ENCODE data around the gene SSR4. TPM values are rescaled to one million over a fixed set of nuclear protein-coding genes. Genes with fewer than 3 reads are reported as not detected.

Gene SSR4
- total RNA-seq, 1 experiment from 2014 or later = 179 TPM

DNA sequence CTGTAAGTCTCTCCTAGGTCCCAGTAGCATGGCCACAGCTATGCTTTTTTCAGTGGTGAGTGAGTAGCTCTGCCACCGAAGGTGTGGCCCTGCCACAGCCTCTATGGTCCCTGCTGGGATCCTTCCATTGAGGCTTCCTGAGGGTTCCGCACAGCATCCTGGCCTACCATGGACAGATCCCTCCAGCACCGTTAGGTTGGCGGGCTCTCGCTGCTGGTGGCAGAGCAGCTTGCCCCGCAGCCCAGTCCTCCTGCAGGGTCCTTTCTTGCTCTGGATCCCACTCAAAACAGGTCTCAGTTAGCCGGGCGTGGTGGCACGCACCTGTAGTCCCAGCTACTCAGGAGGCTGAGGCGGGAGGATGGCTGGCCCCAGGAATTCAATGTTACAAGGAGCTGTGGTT, 38.3 kb downstream of the SSR4 start:
- no peak overlapping the region for H3K56ac ChIP-seq (ENCODE audit: insufficient read length, low read depth, low read length)
- Mint-ChIP-seq H3K27me3 (ENCODE audit: low read depth) (peaks cover 6% of the 10 kb centered on the region), H3K27ac (no peak overlapping the region), H3K4me1 (peaks cover 6 to 16% of the 10 kb centered on the region in 2 experiments), H3K4me3 (no peak overlapping the region), H3K36me3 (ENCODE audit: insufficient read depth in 1 of 3, low read depth in 3 of 3) (peaks cover under 1 to 17% (median 11%) of the 10 kb centered on the region in 3 experiments; a peak in 5 of 7 replicates), H3K9me3 (peaks cover 57 to 70% of the 10 kb centered on the region in 2 experiments)
- H4K91ac ChIP-seq (ENCODE audit: insufficient read length, low read depth, low read length) = no peak overlapping the region
- H3K18ac ChIP-seq (ENCODE audit: insufficient read length, low read depth, low read length) = no peak overlapping the region
- no peaks in the 10 kb centered on the region for H3K4me1 ChIP-seq (ENCODE audit: insufficient read depth, low read length)
- no peaks in the 10 kb centered on the region for H4K20me1 ChIP-seq (ENCODE audit: control insufficient read depth, insufficient read depth, insufficient read length)
- no peak overlapping the region for H3K14ac ChIP-seq (ENCODE audit: insufficient read depth, low read length)
- no peak overlapping the region for H2AFZ ChIP-seq (ENCODE audit: low read length)
- H3K4me2 ChIP-seq (ENCODE audit: insufficient read depth, insufficient read length, low read length) = no peak overlapping the region
- H2BK20ac ChIP-seq (ENCODE audit: low read depth, low read length, poor library complexity, severe bottlenecking) = no peak overlapping the region
- no peak overlapping the region for H4K8ac ChIP-seq (replicated peaks; ENCODE audit: insufficient read length, low read depth, low read length)
- H3K23me2 ChIP-seq (ENCODE audit: insufficient read length, low read depth, low read length, poor library complexity, severe bottlenecking) = peaks cover 5% of the 10 kb centered on the region
- H3K23ac ChIP-seq (ENCODE audit: insufficient read length, low read depth, low read length) = no peak overlapping the region
- no peak overlapping the region for H4K5ac ChIP-seq (ENCODE audit: insufficient read length, low read depth, low read length)
- no peak overlapping the region for H3K27ac ChIP-seq (ENCODE audit: insufficient read length, low read depth, low read length)
- no peaks in the 10 kb centered on the region for H3K79me1 ChIP-seq (ENCODE audit: insufficient read depth, low read depth, low read length, poor library complexity, severe bottlenecking)
- H3T11ph ChIP-seq (ENCODE audit: low read length) = no peak overlapping the region
- TF ChIP-seq CTCF (conservative IDR thresholded peaks at IDR 0.05) = no peak
- H2BK5ac ChIP-seq (ENCODE audit: insufficient read length, low read length) = no peak overlapping the region
- H3K4ac ChIP-seq (ENCODE audit: low read depth, low read length) = no peak overlapping the region
- peaks cover 9% of the 10 kb centered on the region for H3K9me3 ChIP-seq (ENCODE audit: control insufficient read depth, low read depth, low read length)
- H2BK12ac ChIP-seq (ENCODE audit: insufficient read length, low read depth, low read length) = no peak overlapping the region
- H3K79me2 ChIP-seq (ENCODE audit: insufficient read depth, low read length) = peaks cover 9% of the 10 kb centered on the region; the same call in 1 of the 2 replicates
- DNase-seq = no peak
- no CpG with 5 or more reads among the region's 10 CpGs for WGBS (ENCODE audit: extremely low coverage, insufficient read length, low lambda C conversion rate)
- no peak overlapping the region for H3K9ac ChIP-seq (ENCODE audit: extremely low read depth, insufficient read length, low read length)
- H2AK5ac ChIP-seq (ENCODE audit: insufficient read length, low read length) = no peak overlapping the region
- no peak overlapping the region for H2BK120ac ChIP-seq (ENCODE audit: low read depth, low read length, poor library complexity, severe bottlenecking)
- H2BK15ac ChIP-seq (ENCODE audit: low read depth, low read length) = no peak overlapping the region
- H3K27me3 ChIP-seq (ENCODE audit: insufficient read depth, low read length) = no peaks in the 10 kb centered on the region

All from H9 (cell line).